ENCODE data around the gene CDH23.

- TF ChIP-seq GATA3 (IDR thresholded peaks at IDR 0.05; ENCODE audit: low read depth, low read length) (no peak), GATA2 (IDR thresholded peaks at IDR 0.05; ENCODE audit: low read depth, low read length) (no peak)
Observed at GRCh38 chr10:71754562-71754961, 357.8 kb downstream of the CDH23 start.

Measured in SH-SY5Y (cell line).